Measurements from ENCODE around the gene CIRBP. TPM values are rescaled to one million over a fixed set of nuclear protein-coding genes. Genes with fewer than 3 reads are reported as not detected.
A peak's percentile ranks its signal among the peaks of the same experiment; 100 is the strongest.

Gene CIRBP
- total RNA-seq, 1 donor from 2014 or later: 315 TPM

- no peak for DNase-seq (ENCODE audit: low spot score)
- Mint-ChIP-seq H3K9me3 (ENCODE audit: unreplicated experiment) (no peaks in the 10 kb centered on the region), H3K36me3 (ENCODE audit: low read depth, unreplicated experiment) (no peaks in the 10 kb centered on the region), H3K27me3 (ENCODE audit: unreplicated experiment) (peaks cover 17% of the 10 kb centered on the region), H3K4me3 (ENCODE audit: unreplicated experiment) (no peak overlapping the region), H3K4me1 (ENCODE audit: unreplicated experiment) (peaks cover 2% of the 10 kb centered on the region), H3K27ac (ENCODE audit: unreplicated experiment) (no peak overlapping the region)
- no peak for TF ChIP-seq CTCF (IDR thresholded peaks at IDR 0.05; ENCODE audit: unreplicated experiment)
Observed at GRCh38 chr19:1282588-1283206, 13.6 kb downstream of the CIRBP start.

GRCh38 chr19:1283207-1283916 lies 14.2 kb downstream of the CIRBP start:
- H3K9me3 Mint-ChIP-seq (ENCODE audit: unreplicated experiment): no peaks in the 10 kb centered on the region
- H3K27me3 Mint-ChIP-seq (ENCODE audit: unreplicated experiment): peaks cover 17% of the 10 kb centered on the region
- no peak for TF ChIP-seq CTCF (IDR thresholded peaks at IDR 0.05; ENCODE audit: unreplicated experiment)
- no peak overlapping the region for H3K27ac Mint-ChIP-seq (ENCODE audit: unreplicated experiment)
- peaks cover 2% of the 10 kb centered on the region for H3K4me1 Mint-ChIP-seq (ENCODE audit: unreplicated experiment)
- no peak for DNase-seq (ENCODE audit: low spot score)
- H3K36me3 Mint-ChIP-seq (ENCODE audit: low read depth, unreplicated experiment): no peaks in the 10 kb centered on the region
- H3K4me3 Mint-ChIP-seq (ENCODE audit: unreplicated experiment): no peak overlapping the region

- Mint-ChIP-seq H3K4me1 (ENCODE audit: unreplicated experiment) (peaks cover 2% of the 10 kb centered on the region), H3K36me3 (ENCODE audit: low read depth, unreplicated experiment) (no peaks in the 10 kb centered on the region), H3K27ac (ENCODE audit: unreplicated experiment) (no peak overlapping the region), H3K4me3 (ENCODE audit: unreplicated experiment) (no peak overlapping the region), H3K9me3 (ENCODE audit: unreplicated experiment) (no peaks in the 10 kb centered on the region), H3K27me3 (ENCODE audit: unreplicated experiment) (peaks cover 17% of the 10 kb centered on the region)
- DNase-seq (ENCODE audit: low spot score): no peak
- TF ChIP-seq CTCF (IDR thresholded peaks at IDR 0.05; ENCODE audit: unreplicated experiment): no peak
Observed at GRCh38 chr19:1283917-1284292, 14.8 kb downstream of the CIRBP start.

GRCh38 chr19:1284293-1284978 lies 15.3 kb downstream of the CIRBP start:
- TF ChIP-seq CTCF (IDR thresholded peaks at IDR 0.05; ENCODE audit: unreplicated experiment): no peak
- Mint-ChIP-seq H3K9me3 (ENCODE audit: unreplicated experiment) (no peaks in the 10 kb centered on the region), H3K4me3 (ENCODE audit: unreplicated experiment) (peak overlapping the region; percentile 80), H3K27ac (ENCODE audit: unreplicated experiment) (no peak overlapping the region), H3K27me3 (ENCODE audit: unreplicated experiment) (peaks cover 17% of the 10 kb centered on the region), H3K36me3 (ENCODE audit: low read depth, unreplicated experiment) (no peaks in the 10 kb centered on the region), H3K4me1 (ENCODE audit: unreplicated experiment) (peaks cover 2% of the 10 kb centered on the region)
- DNase-seq (ENCODE audit: low spot score): no peak

All from endothelial cell (in vitro differentiated cells).